Right lobe of liver (tissue), 6 donors: ENCODE results near the gene ZNF827. TPM values are rescaled to one million over a fixed set of nuclear protein-coding genes. Genes with fewer than 3 reads are reported as not detected.

ENCODE experiments used
- ATAC-seq, 4 donors: fragments of 200-7000 bp; cut with Tn5 transposase; one replicate each; pipeline ENCODE4 v1.9.1; 2020; ENCODE audit warnings: mild to moderate bottlenecking in 4 of 4, moderate library complexity in 4 of 4
- DNase-seq, 3 donors: peaks; one replicate each; pipeline ENCODE4 v3.0.0-alpha.2; 2020
- H3K27ac ChIP-seq, 3 donors: fragments of 200-600 bp; one replicate each; pipeline ENCODE4 v1.8.0; 2022
- H3K27me3 ChIP-seq, 2 donors: fragments of 200-600 bp; one replicate each; pipeline ENCODE4 v1.8.0; 2022
- H3K36me3 ChIP-seq, 4 donors: fragments of 200-600 bp; sonication (generic) in 1 of 4; one replicate each; pipeline versions ENCODE4 v1.5.1 to v1.8.0; 2017 to 2022; ENCODE audit warnings: control low read depth in 1 of 4
- H3K4me1 ChIP-seq, 4 donors: fragments of 200-600 bp; sonication (generic) in 1 of 4; one replicate each; pipeline versions ENCODE4 v1.5.1 to v1.8.0; 2017 to 2022; ENCODE audit warnings: control low read depth in 1 of 4
- H3K4me3 ChIP-seq, 3 donors: fragments of 200-600 bp; one replicate each; pipeline ENCODE4 v1.8.0; 2022
- H3K9me3 ChIP-seq, 4 donors: fragments of 200-600 bp; sonication (generic) in 1 of 4; one replicate each; pipeline versions ENCODE4 v1.5.1 to v1.8.0; 2017 to 2022; ENCODE audit warnings: control low read depth in 1 of 4
- CTCF ChIP-seq, 4 donors: fragments of 200-600 bp in 3 of 4; fragments of 450-650 bp in 1 of 4; IDR thresholded peaks; one replicate each; pipeline versions ENCODE4 v1.5.1 to v1.8.0; 2016 to 2022; ENCODE audit warnings: antibody characterized with exemption in 4 of 4, mild to moderate bottlenecking in 2 of 4
- POLR2A ChIP-seq: fragments of 450-650 bp; IDR thresholded peaks from one replicate; pipeline ENCODE4 v1.6.1; 2017; ENCODE audit warnings: antibody characterized with exemption, mild to moderate bottlenecking
- WGBS: methylation state at CpG from one replicate; pipeline ENCODE4 v1.1.6; 2018; ENCODE audit warnings: low coverage, low lambda C conversion rate; ENCODE audit not compliant: insufficient coverage; ENCODE audit errors: missing lambda C conversion rate; 5-methylcytosine and 5-hydroxymethylcytosine counted together
- intact Hi-C, 2 donors: fragments of 100-400 bp; cut with DNase I; formaldehyde crosslinking; loops; one replicate each; pipeline versions ENCODE4 v1.11.2 to v1.14.1; 2022
- total RNA-seq, 6 experiments: library from RNA; depleted of rRNA in 2 of 6; stranded (reverse); fragments of >200 nt in 2 of 6; fragmentation: NEBNext Ultra II Directional in 3 of 6; extraction: Animal tissue kit (Norgen Biotek cat#: 25700) in 3 of 6; gene quantifications; one replicate each; pipeline versions ENCODE4 v1.1.0 to v1.2.4, GENCODE V29; 2016 to 2023
- donor health status: DM: no; HTN: yes; CAD: no.
- donor health status: DM: no; HTN: no; CAD: no.
- donor health status: DM: no; HTN: no; CAD: no.
- donor health status: DM: no; HTN: yes; CAD: no.
- donor health status: DM: no; HTN: yes; CAD: no.

The ZNF827 gene
- total RNA-seq, 6 experiments from 2014 or later, result 0.28 to 1.6 (median 0.68) TPM

- H3K9me3 ChIP-seq, result no peaks in the 10 kb centered on the region
- intact Hi-C loops, result loop anchor here in 1 of 2 donors (5.0 kb wide), 1 partner anchor 72 kb away; no protein-coding TSS in a partner anchor
- no peak overlapping the region for H3K4me3 ChIP-seq
- H3K4me1 ChIP-seq, result peaks cover 0 to 25% (median 10%) of the 10 kb centered on the region in 4 donors
- no peak for TF ChIP-seq POLR2A
- TF ChIP-seq CTCF (IDR thresholded peaks at IDR 0.05), result no peak
- no peaks in the 10 kb centered on the region for H3K36me3 ChIP-seq
- DNase-seq (no peak), ATAC-seq (no peak)
- no peaks in the 10 kb centered on the region for H3K27me3 ChIP-seq
- no peak overlapping the region for H3K27ac ChIP-seq
- 78% methylated on average over 3 of the region's 5 CpGs for WGBS
Measured at GRCh38 chr4:145730026-145730425, 208.6 kb downstream of the ZNF827 start.

GRCh38 chr4:145723336-145723735, 215.3 kb downstream of the ZNF827 start:
- WGBS, result 94% methylated on average over 2 of the region's 2 CpGs
- H3K27ac ChIP-seq, result no peak overlapping the region
- ATAC-seq (no peak), DNase-seq (no peak)
- intact Hi-C loops, result no loop called here
- H3K4me1 ChIP-seq, result no peaks in the 10 kb centered on the region
- no peaks in the 10 kb centered on the region for H3K27me3 ChIP-seq
- TF ChIP-seq POLR2A (no peak), CTCF (IDR thresholded peaks at IDR 0.05) (no peak)
- no peaks in the 10 kb centered on the region for H3K36me3 ChIP-seq
- H3K4me3 ChIP-seq, result no peak overlapping the region
- no peaks in the 10 kb centered on the region for H3K9me3 ChIP-seq

- Histone ChIP-seq H3K4me3 (no peak overlapping the region), H3K27me3 (no peaks in the 10 kb centered on the region), H3K36me3 (no peaks in the 10 kb centered on the region), H3K4me1 (no peaks in the 10 kb centered on the region), H3K27ac (no peak overlapping the region), H3K9me3 (no peaks in the 10 kb centered on the region)
- intact Hi-C loops, result no loop called here
- no peak for ATAC-seq
- DNase-seq, result no peak
- WGBS, result 80% methylated on average over 1 of the region's 1 CpG
- no peak for TF ChIP-seq CTCF (IDR thresholded peaks at IDR 0.05)
- TF ChIP-seq POLR2A, result no peak
Measured at GRCh38 chr4:145722561-145722960, 216.1 kb downstream of the ZNF827 start.

GRCh38 chr4:145720656-145721055, 218.0 kb downstream of the ZNF827 start:
- H3K27ac ChIP-seq, result no peak overlapping the region
- no peak overlapping the region for H3K4me3 ChIP-seq
- no peaks in the 10 kb centered on the region for H3K4me1 ChIP-seq
- no peak for TF ChIP-seq POLR2A
- no peak for TF ChIP-seq CTCF (IDR thresholded peaks at IDR 0.05)
- H3K9me3 ChIP-seq, result no peaks in the 10 kb centered on the region
- no peaks in the 10 kb centered on the region for H3K27me3 ChIP-seq
- DNase-seq (no peak), ATAC-seq (no peak)
- 85% methylated on average over 3 of the region's 3 CpGs for WGBS
- intact Hi-C loops, result no loop called here
- no peaks in the 10 kb centered on the region for H3K36me3 ChIP-seq
